ENCODE data around the gene SH3RF2.
"Not testable (repeated sequence)": the region's sequence is repeated elsewhere in the genome, so short reads cannot be mapped to it uniquely, and the experiment has no call there.

SH3RF2 gene

DNA sequence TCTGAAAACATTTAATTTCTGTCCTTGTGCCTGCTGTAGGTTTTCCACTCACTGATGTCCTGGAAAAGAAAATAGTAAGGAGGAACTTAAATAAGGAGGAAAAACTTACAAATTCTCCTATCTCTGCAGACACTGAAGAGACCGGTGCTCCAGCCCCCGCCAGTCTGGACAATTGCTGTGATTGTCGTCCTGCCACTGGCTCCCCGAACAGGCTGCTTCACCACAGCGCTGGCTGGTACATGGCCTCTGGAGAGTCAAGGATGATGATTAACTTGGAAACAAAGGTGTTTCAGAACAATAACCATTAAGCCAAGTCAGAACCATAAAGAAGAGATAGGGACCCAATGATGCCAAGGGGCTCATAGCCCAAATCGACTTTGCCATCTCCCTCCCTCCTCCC, 161.7 kb downstream of the SH3RF2 start:
- DNase-seq = no peak

DNA sequence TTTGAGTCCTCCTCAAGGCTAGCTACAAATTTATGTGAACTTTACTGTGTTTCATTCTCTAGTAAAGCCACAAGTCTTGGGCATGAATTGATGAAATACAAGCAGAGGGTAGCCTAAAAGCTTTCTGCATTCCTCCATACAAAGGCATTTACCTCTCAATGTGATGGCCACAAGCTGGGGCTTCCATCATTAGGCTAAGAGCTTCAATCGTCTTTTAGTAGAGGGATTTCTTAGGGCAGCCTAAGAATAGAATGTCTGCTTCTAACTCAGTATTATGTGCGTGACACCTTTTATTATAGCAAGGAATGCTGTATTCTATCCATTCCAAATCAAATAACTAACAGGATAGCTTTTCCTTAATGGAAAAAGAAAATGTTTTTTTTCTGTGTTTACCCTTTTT, 165.3 kb downstream of the SH3RF2 start:
- no peak for DNase-seq

DNA sequence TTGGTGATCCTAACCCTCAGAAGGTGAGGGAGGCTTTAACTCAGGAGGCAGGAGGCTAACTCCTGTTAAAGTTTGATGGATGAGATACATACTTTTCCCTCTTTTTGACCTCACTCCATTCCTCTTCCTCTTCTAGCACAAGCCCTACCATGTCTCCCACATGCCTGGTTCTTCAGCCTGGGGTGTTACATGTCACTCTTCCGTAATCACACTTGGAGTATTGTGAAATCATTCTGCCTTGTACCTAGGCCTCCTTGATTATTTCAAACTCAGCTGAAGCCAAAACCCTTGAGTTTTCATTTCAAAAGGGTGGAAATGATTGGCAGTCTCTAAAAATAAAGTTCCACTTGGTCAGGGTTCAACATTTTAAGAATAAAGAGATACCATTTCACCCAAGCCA, 167.2 kb downstream of the SH3RF2 start:
- DNase-seq = peak; percentile 43

DNA sequence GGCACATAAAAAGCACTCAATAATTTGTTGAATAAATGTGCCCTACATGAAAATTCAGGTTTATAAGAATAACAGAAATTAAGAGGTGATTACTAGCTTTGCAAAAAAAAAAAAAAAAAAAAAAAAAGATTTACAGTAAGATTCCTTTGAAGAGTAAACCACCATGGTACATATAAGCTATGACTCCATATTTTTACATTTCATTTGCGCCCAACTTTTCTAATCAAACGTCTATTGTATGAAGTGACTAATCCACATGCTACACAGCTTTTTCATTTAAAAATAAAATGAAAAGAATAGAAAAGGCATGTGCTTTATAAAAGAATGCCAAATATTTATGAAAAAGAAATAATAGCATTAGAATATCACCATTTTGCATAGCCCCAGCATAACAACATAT, 169.1 kb downstream of the SH3RF2 start, which contains the start of gene PLAC8L1:
Gene PLAC8L1 (minus strand): TSS at position 101 of the 400 bp plus-strand sequence. CDS start 1,266 bp downstream, outside the sequence.
- DNase-seq = no peak

DNA sequence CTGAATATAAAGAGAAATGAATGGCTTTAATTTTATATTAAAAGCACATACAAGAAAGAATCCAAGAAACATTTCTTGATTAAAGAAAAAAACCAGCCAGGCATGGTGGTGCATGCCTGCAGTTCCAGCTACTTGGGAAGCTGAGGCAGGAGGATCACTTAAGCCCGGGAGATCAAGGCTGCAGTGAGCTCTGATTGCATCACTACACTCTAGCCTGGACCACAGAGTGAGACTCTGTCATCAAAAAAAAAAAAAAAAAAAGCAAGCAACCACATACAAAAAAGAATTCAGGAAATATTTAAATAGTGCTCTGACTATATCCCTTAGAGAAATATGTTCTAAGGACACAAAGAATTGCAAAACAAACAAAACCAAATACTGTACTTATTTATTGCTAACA, 171.5 kb downstream of the SH3RF2 start:
- no peak for DNase-seq

DNA sequence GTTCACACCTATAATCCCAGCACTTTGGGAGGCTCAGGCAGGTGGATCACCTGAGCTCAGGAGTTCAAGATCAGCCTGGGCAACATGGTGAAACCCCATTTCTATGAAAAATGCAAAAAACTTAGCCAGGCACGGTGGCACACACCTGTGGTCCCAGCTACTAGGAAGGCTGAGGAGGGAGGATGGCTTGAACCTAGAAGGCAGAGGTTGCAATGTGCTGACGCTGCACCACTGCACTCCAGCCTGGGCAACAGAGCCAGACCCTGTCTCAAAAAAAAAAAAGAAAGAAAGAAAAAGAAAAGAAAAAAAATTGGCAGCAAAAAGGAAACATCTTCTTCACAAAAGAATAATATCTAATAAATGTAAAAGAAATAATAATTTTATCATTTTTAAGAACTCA, 172.5 kb downstream of the SH3RF2 start:
- DNase-seq = not testable (repeated sequence)

DNA sequence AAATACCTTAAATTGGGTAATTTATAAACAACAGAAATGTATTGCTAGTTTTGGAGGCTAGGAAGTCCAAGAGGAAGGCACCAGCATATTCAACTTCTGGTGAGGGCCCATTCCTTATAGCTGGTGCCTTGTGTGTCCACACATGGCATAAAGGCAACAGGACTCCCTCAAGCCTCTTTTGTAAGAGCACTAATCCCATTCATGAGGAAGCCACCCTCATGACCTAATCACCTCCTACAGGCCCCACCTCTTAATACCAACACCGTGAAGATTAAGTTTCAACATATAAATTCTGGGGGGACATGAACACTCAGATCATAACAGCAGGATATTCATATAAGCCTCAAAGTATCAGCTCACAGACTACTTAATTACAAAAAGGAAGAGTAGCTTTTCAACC, 173.0 kb downstream of the SH3RF2 start:
- DNase-seq = no peak

DNA sequence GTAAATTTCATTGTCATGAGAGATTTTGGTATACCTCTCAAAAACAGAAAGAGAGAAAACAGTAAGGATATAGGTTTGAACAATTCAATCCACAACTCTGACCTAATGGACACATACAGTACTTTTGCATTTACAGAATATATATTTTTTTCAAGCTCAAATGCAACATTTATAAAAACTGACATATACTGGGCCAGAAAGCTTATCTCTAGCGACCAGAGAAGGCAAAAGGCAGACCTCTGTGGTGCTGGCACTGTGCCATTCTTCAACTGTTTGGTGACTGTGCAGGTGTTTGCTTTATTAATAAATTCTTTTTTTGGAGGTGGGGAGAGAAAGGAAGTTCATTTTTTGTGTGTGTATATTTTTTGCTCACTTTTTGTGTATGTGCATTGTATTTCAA, 175.0 kb downstream of the SH3RF2 start:
- DNase-seq = no peak

DNA sequence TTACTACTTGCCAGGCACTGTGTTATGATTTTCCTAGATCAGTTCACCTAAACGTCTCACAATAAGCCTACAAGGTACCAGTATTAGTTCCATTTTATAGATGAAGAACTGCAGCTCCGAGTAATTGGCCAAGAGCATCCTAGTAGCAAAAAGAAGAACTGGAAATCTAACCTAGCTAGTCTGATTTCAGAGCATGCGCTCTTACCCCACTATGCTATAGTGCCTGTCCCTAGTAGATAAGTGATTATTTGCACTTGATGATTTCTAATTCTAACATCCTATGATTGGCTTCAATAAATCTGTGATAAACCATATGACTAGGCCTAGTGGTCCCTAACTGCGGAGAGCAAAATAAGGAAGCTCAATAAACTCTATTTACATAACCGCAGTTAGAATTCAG, 176.1 kb downstream of the SH3RF2 start:
- DNase-seq = no peak

All from NCI-H226 (cell line).